Measurements from ENCODE around the gene C10orf143.

The C10orf143 gene

GRCh38 chr10:130061760-130062159 is 48.9 kb downstream of the C10orf143 start:
- in situ Hi-C loops (cut with HindIII; ENCODE audit: low sequenced_read_pairs): no loop called here
- no peak for TF ChIP-seq CTCF (IDR thresholded peaks at IDR 0.05; ENCODE audit: low read depth, low read length, missing control alignments)
- no peak for DNase-seq (ENCODE audit: low read depth)
- H3K4me3 ChIP-seq (ENCODE audit: low read depth, low read length): no peak overlapping the region

- no peak for DNase-seq (ENCODE audit: low read depth)
- in situ Hi-C loops (cut with HindIII; ENCODE audit: low sequenced_read_pairs): no loop called here
- no peak for TF ChIP-seq CTCF (IDR thresholded peaks at IDR 0.05; ENCODE audit: low read depth, low read length, missing control alignments)
- no peak overlapping the region for H3K4me3 ChIP-seq (ENCODE audit: low read depth, low read length)
Measured at GRCh38 chr10:130054021-130054420, 56.6 kb downstream of the C10orf143 start.

- H3K4me3 ChIP-seq (ENCODE audit: low read depth, low read length): no peak overlapping the region
- in situ Hi-C loops (cut with HindIII; ENCODE audit: low sequenced_read_pairs): no loop called here
- DNase-seq (ENCODE audit: low read depth): no peak
- TF ChIP-seq CTCF (IDR thresholded peaks at IDR 0.05; ENCODE audit: low read depth, low read length, missing control alignments): no peak
Measured at GRCh38 chr10:130053561-130053960, 57.1 kb downstream of the C10orf143 start.

- H3K4me3 ChIP-seq (ENCODE audit: low read depth, low read length): no peak overlapping the region
- TF ChIP-seq CTCF (IDR thresholded peaks at IDR 0.05; ENCODE audit: low read depth, low read length, missing control alignments): no peak
- no peak for DNase-seq (ENCODE audit: low read depth)
- in situ Hi-C loops (cut with HindIII; ENCODE audit: low sequenced_read_pairs): no loop called here
Measured at GRCh38 chr10:130052193-130052592, 58.4 kb downstream of the C10orf143 start.

GRCh38 chr10:130050721-130051120 is 59.9 kb downstream of the C10orf143 start:
- in situ Hi-C loops (cut with HindIII; ENCODE audit: low sequenced_read_pairs): no loop called here
- TF ChIP-seq CTCF (IDR thresholded peaks at IDR 0.05; ENCODE audit: low read depth, low read length, missing control alignments): no peak
- no peak for DNase-seq (ENCODE audit: low read depth)

GRCh38 chr10:130049987-130050386 is 60.6 kb downstream of the C10orf143 start:
- TF ChIP-seq CTCF (IDR thresholded peaks at IDR 0.05; ENCODE audit: low read depth, low read length, missing control alignments): no peak
- in situ Hi-C loops (cut with HindIII; ENCODE audit: low sequenced_read_pairs): no loop called here
- DNase-seq (ENCODE audit: low read depth): no peak
- H3K4me3 ChIP-seq (ENCODE audit: low read depth, low read length): no peak overlapping the region

More at GRCh38 chr10:130050721-130051120, 59.9 kb downstream of the C10orf143 start:
- no peak overlapping the region for H3K4me3 ChIP-seq (ENCODE audit: low read depth, low read length)

- no peak for TF ChIP-seq CTCF (IDR thresholded peaks at IDR 0.05; ENCODE audit: low read depth, low read length, missing control alignments)
- in situ Hi-C loops (cut with HindIII; ENCODE audit: low sequenced_read_pairs): no loop called here
- no peak overlapping the region for H3K4me3 ChIP-seq (ENCODE audit: low read depth, low read length)
- no peak for DNase-seq (ENCODE audit: low read depth)
Measured at GRCh38 chr10:130049244-130049643, 61.4 kb downstream of the C10orf143 start.

Measured in astrocyte of the cerebellum (primary cell).